Endodermal cell (in vitro differentiated cells): Measurements from ENCODE around the gene CLP1. TPM values are rescaled to one million over a fixed set of nuclear protein-coding genes. Genes with fewer than 3 reads are reported as not detected.

Source experiments
- DNase-seq: peaks from one replicate; pipeline ENCODE4 v3.0.0-alpha.2; 2017
- H3K27ac ChIP-seq: 2 replicates; pipeline ENCODE4 v1.5.1; 2013; ENCODE audit warnings: mild to moderate bottlenecking, low read depth, low read length, moderate library complexity
- H3K27me3 ChIP-seq: 2 replicates; pipeline ENCODE4 v1.6.1; 2013; ENCODE audit warnings: mild to moderate bottlenecking, low read length, moderate library complexity; ENCODE audit not compliant: insufficient read depth, control insufficient read depth, poor library complexity, severe bottlenecking
- H3K36me3 ChIP-seq: 2 replicates; pipeline ENCODE4 v1.7.0; 2013; ENCODE audit warnings: mild to moderate bottlenecking, low read length, moderate library complexity; ENCODE audit not compliant: control insufficient read depth, insufficient read depth
- H3K4me1 ChIP-seq: one replicate; pipeline ENCODE4 v1.7.0; 2013; ENCODE audit warnings: low read length; ENCODE audit not compliant: control insufficient read depth, insufficient read depth
- H3K4me3 ChIP-seq: 2 replicates; pipeline ENCODE4 v1.5.1; 2013; ENCODE audit warnings: mild to moderate bottlenecking, low read length, moderate library complexity
- H3K9ac ChIP-seq: 2 replicates; pipeline ENCODE4 v1.6.1; 2013; ENCODE audit warnings: mild to moderate bottlenecking, low read length, moderate library complexity; ENCODE audit not compliant: poor library complexity, severe bottlenecking; ENCODE audit errors: extremely low read depth
- H3K9me3 ChIP-seq: 2 replicates; pipeline ENCODE4 v1.6.1; 2013; ENCODE audit warnings: mild to moderate bottlenecking, low read length, moderate library complexity; ENCODE audit not compliant: control insufficient read depth
- H3K27ac Mint-ChIP-seq: 2 replicates; pipeline ENCODE4 v1.8.0; 2020; ENCODE audit warnings: mixed read lengths
- H3K27me3 Mint-ChIP-seq: 2 replicates; pipeline ENCODE4 v1.8.0; 2021; ENCODE audit warnings: mild to moderate bottlenecking, mixed read lengths; ENCODE audit not compliant: insufficient read depth
- H3K36me3 Mint-ChIP-seq: 2 replicates; pipeline ENCODE4 v1.8.0; 2020; ENCODE audit warnings: low read depth, mixed read lengths
- H3K4me1 Mint-ChIP-seq: 2 replicates; pipeline ENCODE4 v1.8.0; 2020; ENCODE audit warnings: mixed read lengths
- H3K4me3 Mint-ChIP-seq: 2 replicates; pipeline ENCODE4 v1.8.0; 2020; ENCODE audit warnings: mild to moderate bottlenecking, moderate library complexity, mixed read lengths
- H3K9me3 Mint-ChIP-seq: 2 replicates; pipeline ENCODE4 v1.8.0; 2020; ENCODE audit warnings: mild to moderate bottlenecking, mixed read lengths
- CTCF ChIP-seq: fragments of 200-600 bp; sonication (generic); conservative IDR thresholded peaks from 2 replicates; pipeline ENCODE4 v1.5.0; 2021; ENCODE audit warnings: antibody characterized with exemption, mild to moderate bottlenecking
- WGBS, 2 experiments: methylation state at CpG; one replicate each; pipeline versions ENCODE4 v1.1.5 to v1.1.7; 2013; ENCODE audit warnings: missing lambda C conversion rate in 2 of 2, mixed read lengths in 1 of 2; ENCODE audit not compliant: insufficient coverage in 1 of 2, insufficient read length in 1 of 2; 5-methylcytosine and 5-hydroxymethylcytosine counted together
- long read RNA-seq, 4 experiments: library from polyadenylated mRNA in 2 of 4; library from RNA in 1 of 4; library from capped mRNA in 1 of 4; stranded (forward) in 3 of 4; unstranded in 1 of 4; transcript quantifications; one replicate each; pipeline ENCODE4 v2.0.0, GENCODE V29; 2020 to 2021; ENCODE audit warnings: inconsistent platforms in 1 of 4
- polyA plus RNA-seq, 2 experiments: library from polyadenylated mRNA; stranded (reverse); fragments of 50-300 nt; gene quantifications; one replicate each; pipeline ENCODE4 v1.2.3, GENCODE V29; 2013
- total RNA-seq, 2 donors: library from RNA; stranded (reverse); fragmentation: NEBNext Ultra II Directional in 1 of 2; extraction: Animal tissue kit (Norgen Biotek cat#: 25700) in 1 of 2; gene quantifications; 2 replicates in 1 of 2; 3 replicates in 1 of 2; pipeline ENCODE4 v1.2.1, GENCODE V29; 2021

The CLP1 gene
- 10 to 100 TPM; 23.7 to 25.2 TPM for total RNA-seq
- polyA plus RNA-seq (2013, experiment 1 of 2) = 17.7 TPM
- 15.0 TPM for polyA plus RNA-seq (2013, experiment 2 of 2)
- long read RNA-seq, experiment 1, transcript CLP1-205 (3 exons, 2,435 nt) = major isoform, 9 of 16 reads
- long read RNA-seq, experiment 1, partial matches to known transcripts = 5 of 16 reads
- long read RNA-seq, experiment 1, other reads (novel, unspliced or antisense) = 2 of 16 reads
- long read RNA-seq, experiment 2, transcript CLP1-205 (3 exons, 2,435 nt) = major isoform, 14 of 19 reads
- long read RNA-seq, experiment 2, partial matches to known transcripts = 0 of 19 reads
- long read RNA-seq, experiment 2, other reads (novel, unspliced or antisense) = 5 of 19 reads
- long read RNA-seq, experiment 3, transcript CLP1-205 (3 exons, 2,435 nt) = major isoform, 147 of 161 reads
- long read RNA-seq, experiment 3, partial matches to known transcripts = 7 of 161 reads
- long read RNA-seq, experiment 3, other reads (novel, unspliced or antisense) = 6 of 161 reads
- long read RNA-seq, experiment 4, transcript CLP1-202 (3 exons, 1,392 nt) = minor isoform, 5 of 67 reads
- long read RNA-seq, experiment 4, transcript CLP1-205 (3 exons, 2,435 nt) = major isoform, 52 of 67 reads
- long read RNA-seq, experiment 4, partial matches to known transcripts = 1 of 67 reads
- long read RNA-seq, experiment 4, other reads (novel, unspliced or antisense) = 9 of 67 reads

GRCh38 chr11:57657194-57658022 lies at the start of gene CLP1:
Gene CLP1, plus strand, starts transcription at chr11:57657762. Its CDS starts 1,715 bp downstream, at chr11:57659477.
- H3K27ac ChIP-seq = no peak within 1 kb of the TSS
- H3K4me1 Mint-ChIP-seq = peaks cover 8% of the 10 kb centered on the region

GRCh38 chr11:57610170-57610569 lies 47.4 kb upstream of the CLP1 start:
- Mint-ChIP-seq H3K4me3 (no peak overlapping the region), H3K36me3 (peaks cover 53% of the 10 kb centered on the region), H3K27ac (no peak overlapping the region)

More at GRCh38 chr11:57657194-57658022, at the start of gene CLP1:
- 2 to 3% methylated on average over 29 to 45 of the region's 45 CpGs for WGBS, 2 experiments
- peak within 1 kb of the TSS; percentile 99 for H3K4me3 ChIP-seq
- peaks cover 23% of the 10 kb centered on the region for H3K36me3 Mint-ChIP-seq
- TF ChIP-seq CTCF = no peak
- H3K27ac Mint-ChIP-seq = peak within 1 kb of the TSS; percentile 91
- peaks cover 25% of the 10 kb centered on the region for H3K36me3 ChIP-seq
- no peaks in the 10 kb centered on the region for H3K4me1 ChIP-seq
- peak within 1 kb of the TSS; percentile 83 for H3K4me3 Mint-ChIP-seq
- peaks cover 6% of the 10 kb centered on the region for H3K27me3 Mint-ChIP-seq
- no peaks in the 10 kb centered on the region for H3K27me3 ChIP-seq
- DNase-seq = peak; percentile 100
- H3K9ac ChIP-seq = peak within 1 kb of the TSS; percentile 76
- H3K9me3 Mint-ChIP-seq = no peaks in the 10 kb centered on the region
- no peaks in the 10 kb centered on the region for H3K9me3 ChIP-seq

More at GRCh38 chr11:57610170-57610569, 47.4 kb upstream of the CLP1 start:
- WGBS, 2 experiments = 88 to 92% methylated on average over 4 of the region's 4 CpGs
- peaks cover 6% of the 10 kb centered on the region for H3K36me3 ChIP-seq
- H3K27ac ChIP-seq = no peak overlapping the region
- TF ChIP-seq CTCF = no peak
- H3K9ac ChIP-seq = no peak overlapping the region
- H3K27me3 Mint-ChIP-seq = no peaks in the 10 kb centered on the region
- DNase-seq = no peak
- no peaks in the 10 kb centered on the region for H3K4me1 ChIP-seq
- H3K9me3 ChIP-seq = no peaks in the 10 kb centered on the region
- H3K9me3 Mint-ChIP-seq = no peaks in the 10 kb centered on the region
- peaks cover 6% of the 10 kb centered on the region for H3K4me1 Mint-ChIP-seq
- H3K27me3 ChIP-seq = no peaks in the 10 kb centered on the region
- no peak overlapping the region for H3K4me3 ChIP-seq
